LNCaP clone FGC (cell line): ENCODE measurements around the gene BMI1.
A peak's percentile ranks its signal among the peaks of the same experiment; 100 is the strongest.

Experiments
- DNase-seq: peaks from one replicate; pipeline ENCODE4 v3.0.0-alpha.2; 2011; ENCODE audit warnings: low read depth
- H3K4me3 ChIP-seq: 2 replicates; pipeline ENCODE4 v1.5.1; 2011; ENCODE audit warnings: mild to moderate bottlenecking, low read depth, low read length, control low read depth
- TF ChIP-seq, protein P1 (sequence below): IDR thresholded peaks from 2 replicates; pipeline ENCODE4 v1.5.1; 2012; ENCODE audit warnings: mild to moderate bottlenecking; ENCODE audit not compliant: control insufficient read depth, insufficient read depth; ENCODE audit errors: extremely low read depth

The BMI1 gene

DNA sequence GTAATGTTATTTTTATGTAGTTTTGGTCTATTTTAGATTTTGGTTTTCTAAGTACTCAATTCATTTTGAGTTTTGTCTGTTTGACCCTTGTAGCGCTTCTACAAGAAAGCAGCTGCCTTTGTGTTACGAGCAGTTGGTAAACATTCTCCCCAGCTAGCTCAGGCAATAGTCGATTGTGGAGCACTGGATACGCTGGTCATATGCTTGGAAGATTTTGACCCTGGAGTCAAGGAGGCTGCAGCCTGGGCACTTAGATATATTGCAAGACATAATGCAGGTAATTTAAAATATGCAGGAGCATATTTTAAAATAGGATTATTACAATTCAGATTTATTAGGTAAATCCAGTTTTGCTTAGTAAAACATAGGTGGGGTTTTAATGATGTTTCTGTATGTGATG lies 47.5 kb downstream of the BMI1 start:
- TF ChIP-seq, protein P1, sequence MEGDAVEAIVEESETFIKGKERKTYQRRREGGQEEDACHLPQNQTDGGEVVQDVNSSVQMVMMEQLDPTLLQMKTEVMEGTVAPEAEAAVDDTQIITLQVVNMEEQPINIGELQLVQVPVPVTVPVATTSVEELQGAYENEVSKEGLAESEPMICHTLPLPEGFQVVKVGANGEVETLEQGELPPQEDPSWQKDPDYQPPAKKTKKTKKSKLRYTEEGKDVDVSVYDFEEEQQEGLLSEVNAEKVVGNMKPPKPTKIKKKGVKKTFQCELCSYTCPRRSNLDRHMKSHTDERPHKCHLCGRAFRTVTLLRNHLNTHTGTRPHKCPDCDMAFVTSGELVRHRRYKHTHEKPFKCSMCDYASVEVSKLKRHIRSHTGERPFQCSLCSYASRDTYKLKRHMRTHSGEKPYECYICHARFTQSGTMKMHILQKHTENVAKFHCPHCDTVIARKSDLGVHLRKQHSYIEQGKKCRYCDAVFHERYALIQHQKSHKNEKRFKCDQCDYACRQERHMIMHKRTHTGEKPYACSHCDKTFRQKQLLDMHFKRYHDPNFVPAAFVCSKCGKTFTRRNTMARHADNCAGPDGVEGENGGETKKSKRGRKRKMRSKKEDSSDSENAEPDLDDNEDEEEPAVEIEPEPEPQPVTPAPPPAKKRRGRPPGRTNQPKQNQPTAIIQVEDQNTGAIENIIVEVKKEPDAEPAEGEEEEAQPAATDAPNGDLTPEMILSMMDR, result no peak
- no peak for DNase-seq
- H3K4me3 ChIP-seq, result no peak overlapping the region

GRCh38 chr10:22368981-22369380 lies 48.1 kb downstream of the BMI1 start:
- DNase-seq, result no peak
- TF ChIP-seq, protein P1, result no peak
- H3K4me3 ChIP-seq, result no peak overlapping the region

DNA sequence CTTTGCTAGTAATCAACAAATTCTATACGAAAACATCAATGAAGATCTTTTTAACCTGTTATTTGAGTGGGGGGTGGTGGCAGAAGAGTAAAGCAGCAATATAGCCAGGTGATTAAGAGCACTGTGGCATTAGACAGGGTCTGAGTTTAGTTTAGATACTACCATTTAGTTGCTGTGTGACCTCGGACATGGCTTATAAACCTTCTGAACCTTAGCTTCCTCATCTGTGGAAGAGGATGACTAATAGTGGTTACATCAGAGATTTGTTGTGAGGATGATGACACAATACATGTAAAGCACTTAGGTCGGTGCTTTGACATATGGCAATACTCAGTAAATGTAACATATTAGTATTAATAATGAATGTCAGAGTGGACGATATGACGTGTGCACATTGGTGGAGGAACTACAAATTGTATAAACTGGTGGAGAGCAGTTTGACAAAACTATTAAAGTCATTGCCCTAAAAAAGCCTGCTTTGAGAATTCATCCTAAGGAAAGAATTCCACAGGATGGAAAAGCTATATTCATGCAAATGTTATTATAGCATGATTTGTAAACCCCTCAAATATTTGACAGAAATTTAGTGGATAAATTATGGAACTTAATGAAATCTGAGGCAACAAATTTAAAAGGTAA lies 48.7 kb downstream of the BMI1 start:
- TF ChIP-seq, protein P1, result no peak
- no peak overlapping the region for H3K4me3 ChIP-seq
- DNase-seq, result no peak

DNA sequence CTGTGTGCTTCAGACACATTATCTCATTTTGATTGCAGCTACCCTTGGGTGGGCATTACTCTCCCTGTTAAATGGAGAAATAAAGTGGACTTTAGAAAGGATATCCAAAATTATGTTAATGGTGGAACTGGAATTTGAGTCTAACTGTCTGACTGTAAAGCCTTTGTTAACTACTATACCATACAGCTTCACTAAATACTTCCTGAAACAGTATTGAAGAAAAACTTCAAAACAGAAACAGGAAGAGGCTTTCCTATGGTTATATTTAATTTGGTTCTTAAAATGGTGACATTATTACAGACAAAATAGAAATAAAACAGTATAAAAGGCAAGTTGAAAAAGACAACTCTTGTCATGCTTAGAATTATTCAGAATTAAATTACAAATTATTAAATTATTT lies 49.4 kb downstream of the BMI1 start:
- H3K4me3 ChIP-seq, result no peak overlapping the region
- TF ChIP-seq, protein P1, result no peak
- DNase-seq, result no peak

- TF ChIP-seq, protein P1, result no peak
- DNase-seq, result no peak
These were observed 51.4 kb downstream of the BMI1 start for GRCh38 chr10:22372298-22372697.

GRCh38 chr10:22372917-22373316 lies 52.0 kb downstream of the BMI1 start:
- TF ChIP-seq, protein P1, result no peak
- no peak overlapping the region for H3K4me3 ChIP-seq
- peak; percentile 43 for DNase-seq

More at GRCh38 chr10:22372298-22372697, 51.4 kb downstream of the BMI1 start:
- H3K4me3 ChIP-seq, result no peak overlapping the region

DNA sequence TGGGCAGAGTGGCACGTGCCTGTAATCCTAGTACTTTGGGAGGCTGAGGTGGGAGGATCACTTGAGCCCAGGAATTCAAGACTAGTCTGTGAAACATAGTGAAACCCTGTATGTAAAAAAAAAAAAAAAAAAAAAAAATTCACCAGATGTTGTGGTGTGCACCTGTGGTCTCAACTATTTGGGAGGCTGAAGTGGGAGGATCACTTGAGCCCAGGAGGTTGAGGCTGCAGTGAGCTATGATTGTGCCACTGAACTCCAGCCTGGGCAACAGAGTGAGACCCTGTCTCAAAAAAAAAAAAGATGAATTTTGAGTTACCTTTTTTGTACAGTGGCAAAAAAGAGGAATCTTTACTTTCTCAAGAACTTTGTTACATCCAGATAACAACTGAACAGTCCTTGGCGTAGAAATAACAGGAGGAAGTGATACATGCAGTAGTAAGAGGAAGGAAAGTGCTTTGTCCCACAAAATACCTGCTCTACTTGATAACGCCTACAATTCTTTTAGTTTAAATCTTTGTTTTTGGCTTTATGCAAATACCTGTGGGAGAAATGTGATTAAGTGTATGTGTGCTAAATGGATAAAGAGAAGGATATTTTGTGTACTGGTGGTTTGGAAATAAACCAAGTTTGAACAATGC lies 53.7 kb downstream of the BMI1 start:
- TF ChIP-seq, protein P1, result no peak
- no peak for DNase-seq
- H3K4me3 ChIP-seq, result no peak overlapping the region
